Muscle of arm (tissue), 12 donors: ENCODE measurements around the gene C1QTNF7. TPM values are rescaled to one million over a fixed set of nuclear protein-coding genes. Genes with fewer than 3 reads are reported as not detected.

Experiments used
- DNase-seq: peaks from one replicate; pipeline ENCODE4 v3.0.0-alpha.2; 2013
- polyA plus RNA-seq, 12 donors: library from polyadenylated mRNA; unstranded; fragments of 120-200 nt; gene quantifications; one replicate each; pipeline ENCODE4 v1.2.1, GENCODE V29; 2013; ENCODE audit not compliant: insufficient read length in 12 of 12

The C1QTNF7 gene
- polyA plus RNA-seq, 12 donors: 1.9 to 13.6 (median 2.8) TPM; not detected in 1

DNA sequence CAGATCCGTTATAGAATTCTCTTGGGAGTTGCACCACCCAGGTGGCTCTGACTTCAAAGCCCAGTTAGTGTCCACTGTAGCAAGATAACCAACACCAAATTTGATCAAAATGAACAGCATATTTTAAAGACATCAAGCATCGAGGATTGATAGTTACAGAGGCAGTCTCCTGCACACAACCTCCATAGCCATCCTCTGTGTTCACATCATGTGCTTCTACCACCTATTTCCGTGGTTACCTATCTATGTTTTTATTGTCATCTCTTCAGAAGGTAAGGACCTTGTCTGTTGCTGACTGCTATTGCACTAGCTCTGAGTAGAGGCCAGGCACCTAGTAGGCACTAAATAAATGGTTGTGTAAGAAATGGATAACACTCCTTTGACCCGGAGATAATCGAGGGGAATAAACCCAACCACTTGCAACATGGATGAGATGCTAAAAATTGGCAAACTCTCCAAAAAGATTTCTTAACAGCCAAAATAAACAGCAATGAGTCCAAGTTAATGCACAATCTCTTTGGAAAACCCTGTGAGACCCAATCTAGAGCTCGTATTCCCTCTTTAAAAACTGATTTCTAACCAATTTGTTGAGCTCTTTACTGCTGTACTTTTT lies 14.7 kb upstream of the C1QTNF7 start:
- DNase-seq: no peak

GRCh38 chr4:15413623-15414019 lies 14.2 kb upstream of the C1QTNF7 start:
- no peak for DNase-seq

DNA sequence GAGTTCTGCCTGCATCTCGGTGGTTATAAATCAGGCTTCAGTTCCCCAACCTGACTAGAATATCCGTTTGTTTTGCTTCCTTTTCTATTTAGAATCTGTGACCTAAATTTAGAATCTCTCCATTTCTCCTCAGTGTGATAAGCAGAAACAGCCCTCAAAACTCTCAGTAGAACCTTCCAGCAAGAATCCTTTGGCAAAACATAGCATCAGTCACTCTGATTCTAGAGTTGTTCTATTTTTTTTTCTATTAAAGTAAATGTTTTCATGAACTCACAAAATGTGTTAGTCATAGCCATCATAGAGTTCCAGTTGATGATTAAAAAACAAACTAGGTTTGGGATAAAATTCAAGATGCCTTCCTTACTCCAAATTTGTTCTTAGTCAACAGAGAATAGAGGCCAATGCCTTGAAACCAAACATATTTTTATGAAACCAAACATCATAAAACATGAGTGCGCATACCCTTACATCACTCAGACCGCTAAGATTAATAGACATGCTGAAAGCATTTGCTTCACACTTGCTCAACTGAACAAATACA lies 13.2 kb upstream of the C1QTNF7 start:
- peak; percentile 41 for DNase-seq

DNA sequence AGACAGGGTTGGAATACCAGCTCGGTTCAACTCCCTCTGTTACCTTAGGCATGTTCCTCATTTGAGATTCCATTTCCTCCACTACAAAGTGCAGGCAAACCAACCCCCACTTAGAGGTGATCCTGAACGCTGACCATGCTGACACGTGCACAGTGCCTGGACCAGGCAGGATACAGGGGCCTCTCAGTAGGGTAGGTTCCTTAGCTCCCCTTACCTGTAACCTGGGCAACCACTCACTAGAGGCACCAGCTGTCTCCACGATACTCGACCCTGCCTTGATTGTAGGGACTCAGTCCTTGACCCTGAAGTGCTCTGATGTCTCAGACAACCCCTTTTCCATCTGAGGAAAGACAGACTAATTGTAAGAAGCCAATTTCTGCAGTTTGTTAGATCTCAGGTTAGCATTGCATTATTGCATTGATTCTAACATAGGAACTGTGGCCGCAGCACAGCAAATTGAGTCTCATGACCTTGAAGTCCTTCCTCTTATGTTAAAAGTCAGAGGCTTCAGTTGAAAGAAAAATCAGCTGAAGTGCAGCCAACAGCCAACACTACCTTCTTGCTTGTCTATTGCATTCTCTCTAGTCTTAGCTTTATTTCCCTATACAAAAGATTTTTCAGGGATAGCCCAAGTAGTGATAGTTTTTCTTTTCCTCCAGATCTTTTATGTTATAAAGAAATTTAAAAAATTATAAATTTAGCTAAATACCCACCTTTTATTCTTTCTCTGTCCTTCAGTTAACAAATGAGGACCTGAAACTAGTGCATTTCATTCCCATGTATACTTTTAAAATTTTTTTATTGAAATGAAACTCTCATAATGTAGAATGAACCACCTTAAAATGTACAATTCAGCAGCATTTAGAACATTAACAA lies 11.2 kb upstream of the C1QTNF7 start:
- no peak for DNase-seq

DNA sequence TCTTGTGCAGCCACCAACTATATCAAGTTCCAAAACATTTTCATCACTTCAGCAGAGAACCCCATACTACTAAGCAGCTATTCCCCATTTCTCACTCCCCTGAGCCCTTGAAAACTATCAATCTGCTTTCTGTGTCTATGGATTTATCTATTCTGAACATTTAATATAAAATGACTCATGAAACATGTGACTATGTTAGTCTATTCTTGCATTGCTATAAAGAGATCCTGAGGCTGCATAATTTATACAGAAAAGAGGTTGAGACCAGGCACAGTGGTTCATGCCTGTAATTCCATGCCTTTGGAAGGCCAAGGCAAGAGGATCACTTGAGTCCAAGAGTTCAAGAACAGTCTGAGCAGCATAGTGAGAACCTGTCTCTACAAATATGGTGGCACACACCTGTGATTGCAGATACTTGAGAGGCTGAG lies 10.6 kb upstream of the C1QTNF7 start:
- DNase-seq: no peak

DNA sequence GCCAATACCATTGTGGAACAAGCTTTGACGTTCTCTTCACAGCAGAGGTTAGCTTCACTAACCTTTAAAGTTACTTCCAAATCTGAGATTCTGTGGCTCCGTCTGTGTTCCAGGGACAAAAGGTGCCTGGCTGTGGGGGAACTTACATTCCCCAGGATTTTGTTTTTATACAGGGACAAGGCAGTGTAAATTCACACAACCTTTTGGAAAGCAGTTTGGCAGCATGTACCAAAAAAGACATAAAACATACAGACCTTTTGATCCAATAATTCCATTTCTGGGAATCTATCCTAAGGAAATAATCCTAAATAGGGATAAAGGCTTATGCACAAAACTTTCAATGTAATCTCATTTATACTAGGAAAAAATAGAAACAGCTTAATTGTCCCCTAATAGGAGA lies 8.9 kb upstream of the C1QTNF7 start:
- no peak for DNase-seq

DNA sequence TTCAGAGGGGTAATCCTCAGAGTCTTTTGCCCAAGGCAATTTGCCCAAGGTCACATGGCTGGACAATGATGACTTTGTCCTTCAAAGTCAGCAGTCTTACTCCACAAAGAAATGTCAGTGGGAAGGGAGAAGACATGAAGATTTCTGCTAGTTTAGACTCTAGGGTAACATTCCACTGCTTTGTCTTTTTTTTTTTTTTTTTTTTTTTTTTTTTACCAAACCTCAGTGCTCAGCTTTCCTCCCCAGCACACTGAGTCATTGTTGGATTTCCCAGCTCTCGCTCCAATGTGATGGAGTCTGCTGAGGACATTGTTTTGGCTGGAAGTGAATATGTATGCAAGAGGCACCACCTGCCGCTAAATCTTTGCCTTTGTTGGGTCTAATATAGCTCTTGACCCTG lies 7.2 kb upstream of the C1QTNF7 start:
- no peak for DNase-seq

DNA sequence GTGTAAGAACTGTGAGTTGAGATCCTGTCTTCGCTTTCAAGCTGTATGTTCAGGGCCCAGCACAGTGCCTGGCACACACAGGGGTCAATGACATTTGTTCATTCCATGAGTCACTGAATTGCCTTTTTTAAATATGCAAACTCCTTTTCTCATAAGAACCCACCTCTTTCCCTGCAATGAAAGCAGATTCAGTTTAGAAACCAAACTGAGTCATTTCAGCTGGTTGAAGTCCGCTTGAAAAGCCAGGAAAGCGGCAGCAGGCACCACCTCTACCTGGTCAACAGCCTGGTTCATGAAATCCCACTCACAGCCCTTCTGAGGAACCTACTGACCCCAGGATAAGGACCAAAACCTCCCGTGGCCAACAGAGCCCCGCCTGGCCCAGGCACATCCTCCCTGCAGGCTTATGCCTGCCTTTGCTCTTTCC lies 4.5 kb upstream of the C1QTNF7 start:
- no peak for DNase-seq

DNA sequence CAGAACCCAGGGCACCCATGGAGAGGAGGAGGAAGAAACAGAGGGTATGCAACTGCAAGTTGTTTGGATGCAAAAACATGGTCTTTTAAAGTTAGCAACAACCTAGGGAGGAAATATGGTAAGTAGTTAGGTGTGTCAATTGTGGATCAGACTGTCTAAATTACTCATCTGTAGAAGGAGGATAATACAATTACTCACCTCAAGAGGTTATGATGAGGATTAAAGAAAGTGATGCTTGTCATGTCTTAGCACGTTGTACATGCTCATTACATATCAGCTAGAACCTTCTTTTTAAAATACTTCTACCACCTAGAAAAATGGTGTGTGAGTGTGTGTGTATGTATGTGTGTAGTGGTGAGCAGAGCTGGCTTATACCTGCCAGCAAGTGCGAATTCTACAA lies 2.3 kb upstream of the C1QTNF7 start:
- DNase-seq: no peak

GRCh38 chr4:15427161-15427560 lies 672 bp upstream of the C1QTNF7 start:
- DNase-seq: no peak

DNA sequence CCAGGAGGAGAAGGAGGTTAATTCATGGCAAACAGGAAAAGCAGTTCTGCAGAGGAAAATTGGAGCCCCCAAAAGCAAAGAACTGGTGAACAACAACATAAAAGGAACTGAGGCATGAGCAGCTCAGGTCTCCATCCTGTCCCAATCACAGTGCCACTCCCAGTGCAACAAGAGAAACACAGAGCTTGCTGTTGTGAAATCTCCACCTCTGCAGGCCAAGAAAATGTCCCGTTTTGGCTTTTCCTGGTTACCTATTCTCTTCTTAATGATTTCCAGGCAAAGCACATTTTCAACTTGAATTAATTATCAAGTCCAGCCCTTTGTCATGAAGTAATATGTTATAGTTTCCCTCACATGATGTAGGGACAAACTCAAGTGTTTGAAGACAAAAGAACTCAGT lies 778 bp downstream of the C1QTNF7 start:
- no peak for DNase-seq

DNA sequence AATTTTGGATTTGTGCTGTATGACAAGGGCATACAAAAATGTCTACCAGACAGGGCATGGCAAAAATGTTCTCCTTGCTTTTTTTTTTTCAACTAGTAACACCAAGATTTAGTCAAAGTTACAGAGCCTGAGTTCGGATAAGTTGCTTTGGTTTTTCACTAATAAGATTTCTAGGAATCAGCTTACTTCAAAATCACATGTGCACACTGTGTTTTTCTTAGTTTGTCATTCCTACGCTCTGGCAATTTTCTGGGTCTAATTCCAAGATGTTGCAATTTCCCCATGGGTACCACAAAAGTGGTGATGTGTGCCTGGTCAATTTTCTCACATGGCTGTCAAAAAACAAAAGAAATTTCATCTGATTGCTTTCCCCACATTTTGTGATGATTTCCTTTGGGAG lies 6.3 kb downstream of the C1QTNF7 start:
- no peak for DNase-seq

- no peak for DNase-seq
These were observed 6.8 kb downstream of the C1QTNF7 start for GRCh38 chr4:15434676-15435075.

DNA sequence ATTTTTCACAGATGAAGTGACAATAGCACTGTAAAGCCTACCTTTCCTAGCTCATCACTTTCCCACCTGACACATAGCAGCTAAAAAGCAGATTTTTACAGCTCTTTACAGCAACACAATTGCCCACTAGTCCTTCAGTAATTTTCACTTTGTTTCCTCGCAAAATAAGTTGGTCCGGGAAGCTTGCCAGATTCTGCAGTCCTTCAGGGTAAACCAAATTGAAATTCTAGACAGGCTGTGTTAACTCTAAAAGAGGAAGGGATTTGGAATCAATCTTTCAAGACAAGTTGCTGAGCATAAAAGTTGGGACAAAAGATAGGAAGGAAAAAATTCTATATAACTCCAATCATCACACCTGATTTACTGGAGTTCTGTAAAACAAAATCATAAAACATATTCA lies 8.7 kb downstream of the C1QTNF7 start:
- DNase-seq: no peak

DNA sequence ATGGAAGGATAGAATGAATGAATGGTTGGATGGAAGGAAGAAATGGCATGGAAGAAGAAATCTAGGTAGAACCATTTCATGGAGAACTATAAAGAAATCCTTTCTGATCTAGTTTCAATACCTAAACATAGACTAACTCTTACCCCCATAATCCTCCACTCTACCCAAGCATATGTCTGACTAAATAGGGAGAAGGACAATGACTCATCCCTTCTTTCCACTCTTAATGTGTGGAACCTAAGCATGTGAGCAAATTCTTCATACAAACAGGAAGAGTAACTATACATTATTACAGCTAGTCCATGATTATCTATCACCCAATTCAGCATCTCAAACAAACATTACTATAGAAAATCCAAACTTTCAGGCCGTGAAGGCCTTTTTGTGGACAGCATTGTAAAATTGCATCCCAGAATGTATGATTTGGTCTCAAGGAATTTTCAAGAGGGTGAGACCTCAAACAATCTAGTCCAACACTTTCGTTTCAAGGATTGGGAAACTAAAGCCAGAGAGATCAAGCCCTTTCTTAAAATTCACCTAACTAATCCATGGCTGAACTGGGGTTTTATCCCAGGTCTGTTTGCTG lies 11.2 kb downstream of the C1QTNF7 start:
- no peak for DNase-seq

DNA sequence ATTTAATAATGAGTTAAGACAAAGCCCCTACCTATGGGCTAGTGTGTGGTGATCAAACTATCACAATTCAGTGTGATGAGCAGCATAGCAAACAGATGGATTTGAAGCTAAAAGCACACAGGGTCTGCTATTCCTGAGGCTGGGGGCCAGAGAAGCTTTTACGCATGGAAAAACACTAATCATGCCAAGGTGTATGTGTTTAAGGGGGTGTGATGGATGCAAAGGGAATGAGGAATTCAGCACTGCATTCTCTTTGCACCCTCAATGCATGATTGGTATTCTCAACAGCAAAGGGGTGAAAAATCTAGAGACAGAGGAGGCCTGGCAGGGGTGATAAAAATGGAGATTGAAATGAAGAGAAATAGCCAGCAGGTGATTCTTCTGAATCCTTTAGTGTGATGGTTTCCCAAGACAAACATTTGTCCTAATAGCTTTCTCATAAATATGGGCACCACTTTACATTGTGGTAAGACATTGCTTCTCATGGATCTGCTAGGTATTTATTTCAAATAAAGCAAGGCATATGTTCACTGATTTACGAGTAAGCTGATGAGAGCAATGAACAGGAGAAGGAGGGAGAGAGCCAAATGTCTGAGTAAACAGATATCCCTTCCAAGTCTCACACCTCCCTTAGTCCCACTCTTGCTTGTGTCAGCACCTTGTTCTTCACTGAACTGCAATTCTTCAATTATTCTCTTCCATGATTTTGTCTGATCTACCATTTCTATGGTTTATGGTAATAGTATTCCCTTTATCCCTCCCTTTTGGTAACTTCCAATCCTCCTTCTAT lies 15.7 kb downstream of the C1QTNF7 start:
- DNase-seq: no peak

DNA sequence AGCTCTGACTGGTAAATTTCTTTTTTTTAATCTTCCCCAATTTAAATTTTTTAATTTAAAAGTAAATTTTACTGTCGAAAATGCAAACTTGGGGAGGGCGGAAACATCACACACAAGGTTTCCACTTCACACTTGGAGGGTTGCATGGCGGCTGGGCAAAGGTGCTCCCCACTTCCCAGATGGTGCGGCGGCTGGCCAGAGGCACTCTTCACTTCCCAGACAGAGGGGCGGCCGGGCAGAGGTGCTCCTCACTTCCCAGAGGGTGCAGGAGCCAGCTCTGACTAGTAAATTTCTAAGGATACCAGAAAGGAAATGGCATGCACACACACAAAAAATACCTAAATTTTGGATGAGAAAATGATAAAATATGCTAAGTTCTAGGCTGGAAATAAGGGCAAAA lies 16.4 kb downstream of the C1QTNF7 start:
- DNase-seq: no peak

DNA sequence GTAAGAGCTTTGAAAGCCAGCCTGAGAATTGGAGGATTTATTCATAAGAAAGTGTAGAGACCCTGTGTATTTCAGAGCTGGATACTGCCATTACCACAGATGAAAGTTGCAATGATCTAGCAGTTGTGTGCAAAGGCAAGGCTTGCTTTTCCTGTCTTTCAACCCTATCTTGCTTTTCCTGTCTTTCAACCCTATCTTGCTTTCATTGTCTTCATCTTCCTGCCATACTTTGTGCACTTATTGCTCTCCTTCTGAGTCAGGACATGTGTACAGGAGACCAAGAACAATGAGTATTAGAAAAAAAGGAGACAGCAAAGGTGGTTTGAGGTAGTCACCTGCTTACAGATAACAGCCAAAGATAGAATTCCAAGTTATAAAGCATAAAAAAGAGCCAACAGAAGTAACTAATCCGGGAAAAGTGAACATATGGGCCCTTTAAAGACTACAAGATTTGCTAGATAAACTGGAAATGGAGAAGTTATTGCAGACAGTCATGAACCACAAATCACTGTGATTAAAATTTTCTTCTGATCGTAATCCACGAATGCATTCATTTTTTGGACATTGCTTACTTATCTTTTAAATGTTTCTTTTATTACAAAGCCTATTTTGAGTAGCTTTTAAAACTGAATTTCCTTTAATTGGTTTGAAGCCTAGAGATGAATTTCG lies 17.2 kb downstream of the C1QTNF7 start:
- DNase-seq: no peak

DNA sequence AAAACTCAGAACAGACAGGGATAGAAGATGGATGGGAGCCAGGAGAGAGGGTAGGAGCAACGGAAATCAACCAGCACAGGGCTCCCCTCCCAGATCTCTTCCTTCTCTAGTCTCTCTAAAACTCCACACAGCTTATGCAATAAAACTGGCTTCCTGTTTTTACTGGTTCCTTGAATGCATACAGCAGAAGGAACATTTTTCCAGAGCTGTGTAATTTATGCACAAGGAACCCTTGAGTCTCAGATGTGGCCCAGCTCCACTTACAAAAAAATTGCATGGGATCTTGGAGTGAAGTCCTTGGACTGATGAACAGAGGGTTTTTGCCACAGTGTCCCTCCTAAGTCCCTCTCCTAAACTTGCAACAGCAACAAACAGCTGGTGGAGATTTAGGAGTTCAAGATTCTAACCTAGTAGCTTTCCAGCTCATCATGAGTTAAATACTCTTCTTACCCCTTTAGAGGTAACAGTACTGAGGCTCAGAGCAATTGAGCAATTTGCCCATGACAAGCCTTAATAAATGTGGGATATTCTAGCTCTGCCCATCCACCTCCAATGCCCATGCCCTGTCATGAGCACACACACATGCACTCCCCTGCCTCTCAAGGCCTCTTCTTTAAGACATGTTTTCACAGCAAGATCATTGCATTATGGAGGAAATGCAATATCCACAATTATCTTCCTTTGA lies 23.5 kb downstream of the C1QTNF7 start:
- DNase-seq: no peak

DNA sequence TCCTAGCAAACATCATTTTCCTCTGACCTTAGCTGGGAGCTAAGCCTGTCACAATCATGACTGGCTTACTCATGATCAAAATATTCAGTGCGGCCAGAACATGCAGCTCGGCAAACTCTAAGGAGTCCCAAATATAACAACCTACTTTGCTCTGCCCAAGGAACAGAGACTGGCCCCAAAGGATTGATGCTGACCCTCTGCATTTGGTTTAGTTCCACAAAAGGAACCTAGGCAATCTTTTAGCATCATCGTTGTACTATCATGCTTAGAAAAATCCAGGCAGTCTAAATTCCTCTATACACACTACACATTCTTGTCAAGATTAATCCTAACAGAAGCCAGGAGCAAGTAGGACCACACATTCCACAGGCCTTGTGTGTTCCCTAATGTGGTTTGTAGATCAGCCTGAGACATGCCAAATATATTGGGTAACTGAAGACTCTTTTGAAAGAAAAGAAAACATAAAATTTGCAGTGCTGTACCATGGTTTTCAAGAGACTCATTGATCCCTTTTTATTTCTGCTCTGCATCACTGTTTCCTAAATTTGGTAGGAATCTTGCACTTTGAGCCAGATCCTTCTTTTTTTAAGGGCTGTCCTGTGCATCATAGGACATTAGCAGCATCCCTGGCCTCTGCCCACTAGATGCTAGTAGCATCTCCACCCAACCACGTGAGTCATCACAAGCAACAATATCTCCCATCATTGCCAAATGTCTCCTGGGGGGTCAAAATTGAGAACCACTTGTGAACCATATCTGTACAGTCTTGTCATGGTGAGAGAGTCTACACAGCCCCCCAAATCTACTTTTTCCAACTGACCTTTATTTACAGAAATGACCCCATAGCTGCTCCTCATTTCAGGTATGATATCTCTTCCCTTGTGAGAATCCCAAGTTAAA lies 24.3 kb downstream of the C1QTNF7 start:
- DNase-seq: no peak
